Mucosa of descending colon (tissue), 3 donors: Measurements from ENCODE around the gene KRTCAP2. TPM values are rescaled to one million over a fixed set of nuclear protein-coding genes. Genes with fewer than 3 reads are reported as not detected.

Source experiments
- ATAC-seq: fragments of 200-7000 bp; cut with Tn5 transposase; one replicate; pipeline ENCODE4 v1.9.1; 2020; ENCODE audit warnings: mild to moderate bottlenecking, moderate library complexity
- DNase-seq, 3 donors: peaks; one replicate each; pipeline ENCODE4 v3.0.0-alpha.2; 2020
- H3K36me3 ChIP-seq: fragments of 200-600 bp; one replicate; pipeline ENCODE4 v1.8.0; 2021; ENCODE audit warnings: low read depth, mild to moderate bottlenecking
- H3K4me1 ChIP-seq: fragments of 200-600 bp; one replicate; pipeline ENCODE4 v1.8.0; 2021; ENCODE audit warnings: low read depth, mild to moderate bottlenecking
- H3K4me3 ChIP-seq: fragments of 200-600 bp; one replicate; pipeline ENCODE4 v1.8.0; 2021; ENCODE audit warnings: mild to moderate bottlenecking
- H3K9me3 ChIP-seq: fragments of 200-600 bp; one replicate; pipeline ENCODE4 v1.8.0; 2021; ENCODE audit warnings: mild to moderate bottlenecking
- CTCF ChIP-seq: fragments of 200-600 bp; IDR thresholded peaks from one replicate; pipeline ENCODE4 v1.8.0; 2022; ENCODE audit warnings: antibody characterized with exemption, mild to moderate bottlenecking
- intact Hi-C, 2 donors: fragments of 100-400 bp; cut with DNase I in 1 of 2; cut with micrococcal nuclease in 1 of 2; formaldehyde crosslinking; loops; one replicate each; pipeline versions ENCODE4 v1.11.0 to v1.11.1; 2022; cut with DNase I, micrococcal nuclease
- total RNA-seq, 3 donors: library from RNA; stranded (reverse); fragmentation: NEBNext Ultra II Directional in 2 of 3; extraction: Animal tissue kit (Norgen Biotek cat#: 25700) in 2 of 3; gene quantifications; one replicate each; pipeline versions ENCODE4 v1.2.1 to v1.2.4, GENCODE V29; 2021 to 2023
- donor health status: DM: no; HTN: no; CAD: no; lungs with moderate emphysema.
- donor health status: DM: no; HTN: no; CAD: no.
- donor health status: DM: no; HTN: yes; CAD: no.

The KRTCAP2 gene
- total RNA-seq, 3 donors from 2014 or later = 162 to 190 (median 176) TPM

GRCh38 chr1:155127105-155127966 lies 45.8 kb downstream of the KRTCAP2 start, which contains the start of gene EFNA1:
EFNA1 (plus strand) TSS chr1:155127876; CDS start chr1:155127978, 102 bp downstream.
- DNase-seq = peak; percentile 88 to 90 (median 88)
- no peak for TF ChIP-seq CTCF
- peak within 1 kb of the TSS; percentile 63 for H3K4me3 ChIP-seq
- H3K4me1 ChIP-seq = peaks cover 28% of the 10 kb centered on the region
- no peaks in the 10 kb centered on the region for H3K9me3 ChIP-seq
- peak; percentile 61 for ATAC-seq
- intact Hi-C loops = no loop called here
- H3K36me3 ChIP-seq = no peaks in the 10 kb centered on the region

GRCh38 chr1:155126556-155127104 lies 46.5 kb downstream of the KRTCAP2 start:
- ATAC-seq (peak; percentile 3), DNase-seq (peak; percentile 64 to 75 (median 73))
- H3K4me3 ChIP-seq = peak overlapping the region; percentile 9
- no peaks in the 10 kb centered on the region for H3K9me3 ChIP-seq
- TF ChIP-seq CTCF = no peak
- H3K36me3 ChIP-seq = no peaks in the 10 kb centered on the region
- intact Hi-C loops = no loop called here
- peaks cover 28% of the 10 kb centered on the region for H3K4me1 ChIP-seq

- no peak for TF ChIP-seq CTCF
- peak; percentile 68 for ATAC-seq
- Histone ChIP-seq H3K9me3 (no peaks in the 10 kb centered on the region), H3K4me3 (no peak overlapping the region), H3K36me3 (no peaks in the 10 kb centered on the region), H3K4me1 (peaks cover 28% of the 10 kb centered on the region)
- peak; percentile 92 to 95 (median 95) for DNase-seq
- intact Hi-C loops = no loop called here
These were observed 47.1 kb downstream of the KRTCAP2 start for GRCh38 chr1:155125946-155126555.

GRCh38 chr1:155125511-155125945 lies 47.6 kb downstream of the KRTCAP2 start:
- ATAC-seq = no peak
- Histone ChIP-seq H3K36me3 (no peaks in the 10 kb centered on the region), H3K4me1 (peaks cover 25% of the 10 kb centered on the region), H3K9me3 (no peaks in the 10 kb centered on the region), H3K4me3 (no peak overlapping the region)
- peak in 2 of 3 donors; percentile 62 for DNase-seq
- intact Hi-C loops = no loop called here
- no peak for TF ChIP-seq CTCF

GRCh38 chr1:155124503-155125463 lies 48.3 kb downstream of the KRTCAP2 start:
- Histone ChIP-seq H3K9me3 (no peaks in the 10 kb centered on the region), H3K36me3 (no peaks in the 10 kb centered on the region), H3K4me3 (no peak overlapping the region), H3K4me1 (peaks cover 28% of the 10 kb centered on the region)
- ATAC-seq (no peak), DNase-seq (peak; percentile 66 to 75 (median 67))
- TF ChIP-seq CTCF = no peak
- intact Hi-C loops = no loop called here
